K562 (cell line): ENCODE results near the gene CMIP. TPM values are rescaled to one million over a fixed set of nuclear protein-coding genes. Genes with fewer than 3 reads are reported as not detected.
A peak's percentile ranks its signal among the peaks of the same experiment; 100 is the strongest.

Experiments used
- COPS2 ChIP-seq: fragments of 450-650 bp; conservative IDR thresholded peaks from 2 replicates; pipeline ENCODE4 v1.6.1; 2016; ENCODE audit warnings: mild to moderate bottlenecking, moderate library complexity
- CTBP1 ChIP-seq: fragments of 450-650 bp; IDR thresholded peaks from 2 replicates; pipeline ENCODE4 v1.6.1; 2016; ENCODE audit warnings: borderline replicate concordance
- GABPB1 ChIP-seq: sonication (generic); formaldehyde crosslinking; IDR thresholded peaks from 2 replicates; pipeline ENCODE4 v1.8.0; 2022; ENCODE audit warnings: mild to moderate bottlenecking, missing genetic modification reagents
- HMG20A ChIP-seq: fragments of 450-650 bp; formaldehyde crosslinking; conservative IDR thresholded peaks from 2 replicates; pipeline ENCODE4 v1.4.0; 2020; ENCODE audit warnings: mild to moderate bottlenecking, mixed read lengths
- KLF10 ChIP-seq: fragments of 250-450 bp; sonication (Bioruptor Pico); IDR thresholded peaks from 2 replicates; pipeline ENCODE4 v1.6.1; 2021; ENCODE audit warnings: matching md5 sums
- SIRT6 ChIP-seq: IDR thresholded peaks from one replicate; pipeline ENCODE4 v1.6.1; 2012; ENCODE audit warnings: low read depth, mild to moderate bottlenecking, control low read depth, inconsistent platforms, low read length, moderate library complexity
- SP1 ChIP-seq: sonication (generic); formaldehyde crosslinking; IDR thresholded peaks from 2 replicates; pipeline ENCODE4 v1.8.1; 2022; ENCODE audit warnings: mild to moderate bottlenecking, missing genetic modification reagents
- TRIM28 ChIP-seq: fragments of 450-650 bp; IDR thresholded peaks from 2 replicates; pipeline ENCODE4 v1.6.1; 2017
- ZNF143 ChIP-seq: sonication (generic); formaldehyde crosslinking; IDR thresholded peaks from 2 replicates; pipeline ENCODE4 v1.9.0; 2022; ENCODE audit warnings: mild to moderate bottlenecking, missing genetic modification reagents
- ZNF253 ChIP-seq: fragments of 250-450 bp; sonication (Bioruptor Pico); conservative IDR thresholded peaks from 2 replicates; pipeline ENCODE4 v1.6.1; 2021; ENCODE audit warnings: mild to moderate bottlenecking
- polyA plus RNA-seq, 8 experiments: library from polyadenylated mRNA; depleted of rRNA in 4 of 8; stranded (reverse) in 5 of 8; unstranded in 3 of 8; fragments of >200 nt; fragmentation: Nextera tagmentation in 2 of 8; fragmentation: Illumina TruSeq in 1 of 8; extraction: Ambion mirVana in 2 of 8; extraction: Trizol in 1 of 8; gene quantifications; 2 replicates each; pipeline versions ENCODE4 v1.2.1 to v1.2.3, GENCODE V29; 2011 to 2014; ENCODE audit warnings: inconsistent platforms in 1 of 8, missing spikeins in 1 of 8
- total RNA-seq, 7 experiments: library from RNA; depleted of rRNA in 6 of 7; stranded (reverse); fragments of >200 nt in 6 of 7; fragmentation: Illumina TruSeq in 2 of 7; extraction: Trizol in 2 of 7; gene quantifications; 2 replicates each; pipeline versions ENCODE4 v1.2.1 to v1.2.3, GENCODE V29; 2011 to 2021; ENCODE audit warnings: low replicate concordance in 1 of 7
- TF ChIP-seq, protein P1 (sequence below): sonication (generic); formaldehyde crosslinking; IDR thresholded peaks from 2 replicates; pipeline ENCODE4 v1.4.0; 2020; ENCODE audit warnings: mild to moderate bottlenecking, missing genetic modification reagents
- TF ChIP-seq, protein P2 (sequence below): fragments of 450-650 bp; IDR thresholded peaks from 2 replicates; pipeline ENCODE4 v1.6.1; 2016; ENCODE audit warnings: low read depth
- TF ChIP-seq, protein P3 (sequence below): fragments of 450-650 bp; formaldehyde crosslinking; IDR thresholded peaks from 2 replicates; pipeline ENCODE4 v1.4.0; 2022; ENCODE audit warnings: missing genetic modification characterization
- TF ChIP-seq, protein P4 (sequence below), 2 experiments: fragments of 450-650 bp in 1 of 2; IDR thresholded peaks; 2 replicates each; pipeline ENCODE4 v1.6.1; 2011 to 2017; ENCODE audit warnings: low read depth in 2 of 2, antibody characterized with exemption in 1 of 2, borderline replicate concordance in 1 of 2, low read length in 1 of 2, mild to moderate bottlenecking in 1 of 2, mixed read lengths in 1 of 2; ENCODE audit not compliant: control insufficient read depth in 1 of 2

CMIP gene
- total and polyA plus RNA-seq, 9 of the 15 experiments (the other 6 are each of a cell fraction or from before 2014, with no cell fraction given): 0.94 to 82.5 (median 10.3) TPM

DNA sequence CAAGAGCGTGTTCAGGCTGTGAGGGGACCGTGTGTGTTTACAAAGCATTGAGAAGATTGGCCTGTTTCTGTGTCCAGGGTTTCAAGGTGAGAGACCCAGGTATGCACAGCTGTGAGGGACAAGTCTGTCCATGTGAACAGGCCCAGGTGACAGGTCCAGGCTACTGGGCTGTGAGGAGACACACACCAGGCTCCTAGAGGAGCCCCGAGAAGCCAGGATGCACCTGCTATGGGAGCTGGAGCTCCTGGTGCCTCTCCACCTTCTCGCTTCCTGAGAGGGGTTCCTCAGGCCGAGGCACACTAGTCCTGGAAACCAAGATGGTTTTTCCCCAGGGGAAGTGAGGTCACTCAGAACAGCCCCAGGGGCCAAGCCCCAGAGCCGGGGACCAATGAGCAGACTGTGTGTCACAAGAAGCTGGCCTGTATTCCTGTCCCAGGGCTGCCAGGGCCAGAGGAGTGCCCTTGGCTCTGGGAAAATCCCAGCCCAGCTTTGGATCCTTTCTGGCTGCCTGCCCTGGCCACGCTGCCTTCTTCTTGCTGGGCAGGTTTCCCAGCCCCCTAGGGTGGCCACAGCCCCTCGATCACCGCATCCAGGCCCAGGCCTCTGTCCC lies 181.0 kb downstream of the CMIP start (continued):
- TF ChIP-seq, protein P1, sequence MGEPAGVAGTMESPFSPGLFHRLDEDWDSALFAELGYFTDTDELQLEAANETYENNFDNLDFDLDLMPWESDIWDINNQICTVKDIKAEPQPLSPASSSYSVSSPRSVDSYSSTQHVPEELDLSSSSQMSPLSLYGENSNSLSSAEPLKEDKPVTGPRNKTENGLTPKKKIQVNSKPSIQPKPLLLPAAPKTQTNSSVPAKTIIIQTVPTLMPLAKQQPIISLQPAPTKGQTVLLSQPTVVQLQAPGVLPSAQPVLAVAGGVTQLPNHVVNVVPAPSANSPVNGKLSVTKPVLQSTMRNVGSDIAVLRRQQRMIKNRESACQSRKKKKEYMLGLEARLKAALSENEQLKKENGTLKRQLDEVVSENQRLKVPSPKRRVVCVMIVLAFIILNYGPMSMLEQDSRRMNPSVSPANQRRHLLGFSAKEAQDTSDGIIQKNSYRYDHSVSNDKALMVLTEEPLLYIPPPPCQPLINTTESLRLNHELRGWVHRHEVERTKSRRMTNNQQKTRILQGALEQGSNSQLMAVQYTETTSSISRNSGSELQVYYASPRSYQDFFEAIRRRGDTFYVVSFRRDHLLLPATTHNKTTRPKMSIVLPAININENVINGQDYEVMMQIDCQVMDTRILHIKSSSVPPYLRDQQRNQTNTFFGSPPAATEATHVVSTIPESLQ (CRISPR knock-in tag): 0 out of 2 replicates have a peak, but pooled peaks have one; percentile 50
- TF ChIP-seq, protein P2, sequence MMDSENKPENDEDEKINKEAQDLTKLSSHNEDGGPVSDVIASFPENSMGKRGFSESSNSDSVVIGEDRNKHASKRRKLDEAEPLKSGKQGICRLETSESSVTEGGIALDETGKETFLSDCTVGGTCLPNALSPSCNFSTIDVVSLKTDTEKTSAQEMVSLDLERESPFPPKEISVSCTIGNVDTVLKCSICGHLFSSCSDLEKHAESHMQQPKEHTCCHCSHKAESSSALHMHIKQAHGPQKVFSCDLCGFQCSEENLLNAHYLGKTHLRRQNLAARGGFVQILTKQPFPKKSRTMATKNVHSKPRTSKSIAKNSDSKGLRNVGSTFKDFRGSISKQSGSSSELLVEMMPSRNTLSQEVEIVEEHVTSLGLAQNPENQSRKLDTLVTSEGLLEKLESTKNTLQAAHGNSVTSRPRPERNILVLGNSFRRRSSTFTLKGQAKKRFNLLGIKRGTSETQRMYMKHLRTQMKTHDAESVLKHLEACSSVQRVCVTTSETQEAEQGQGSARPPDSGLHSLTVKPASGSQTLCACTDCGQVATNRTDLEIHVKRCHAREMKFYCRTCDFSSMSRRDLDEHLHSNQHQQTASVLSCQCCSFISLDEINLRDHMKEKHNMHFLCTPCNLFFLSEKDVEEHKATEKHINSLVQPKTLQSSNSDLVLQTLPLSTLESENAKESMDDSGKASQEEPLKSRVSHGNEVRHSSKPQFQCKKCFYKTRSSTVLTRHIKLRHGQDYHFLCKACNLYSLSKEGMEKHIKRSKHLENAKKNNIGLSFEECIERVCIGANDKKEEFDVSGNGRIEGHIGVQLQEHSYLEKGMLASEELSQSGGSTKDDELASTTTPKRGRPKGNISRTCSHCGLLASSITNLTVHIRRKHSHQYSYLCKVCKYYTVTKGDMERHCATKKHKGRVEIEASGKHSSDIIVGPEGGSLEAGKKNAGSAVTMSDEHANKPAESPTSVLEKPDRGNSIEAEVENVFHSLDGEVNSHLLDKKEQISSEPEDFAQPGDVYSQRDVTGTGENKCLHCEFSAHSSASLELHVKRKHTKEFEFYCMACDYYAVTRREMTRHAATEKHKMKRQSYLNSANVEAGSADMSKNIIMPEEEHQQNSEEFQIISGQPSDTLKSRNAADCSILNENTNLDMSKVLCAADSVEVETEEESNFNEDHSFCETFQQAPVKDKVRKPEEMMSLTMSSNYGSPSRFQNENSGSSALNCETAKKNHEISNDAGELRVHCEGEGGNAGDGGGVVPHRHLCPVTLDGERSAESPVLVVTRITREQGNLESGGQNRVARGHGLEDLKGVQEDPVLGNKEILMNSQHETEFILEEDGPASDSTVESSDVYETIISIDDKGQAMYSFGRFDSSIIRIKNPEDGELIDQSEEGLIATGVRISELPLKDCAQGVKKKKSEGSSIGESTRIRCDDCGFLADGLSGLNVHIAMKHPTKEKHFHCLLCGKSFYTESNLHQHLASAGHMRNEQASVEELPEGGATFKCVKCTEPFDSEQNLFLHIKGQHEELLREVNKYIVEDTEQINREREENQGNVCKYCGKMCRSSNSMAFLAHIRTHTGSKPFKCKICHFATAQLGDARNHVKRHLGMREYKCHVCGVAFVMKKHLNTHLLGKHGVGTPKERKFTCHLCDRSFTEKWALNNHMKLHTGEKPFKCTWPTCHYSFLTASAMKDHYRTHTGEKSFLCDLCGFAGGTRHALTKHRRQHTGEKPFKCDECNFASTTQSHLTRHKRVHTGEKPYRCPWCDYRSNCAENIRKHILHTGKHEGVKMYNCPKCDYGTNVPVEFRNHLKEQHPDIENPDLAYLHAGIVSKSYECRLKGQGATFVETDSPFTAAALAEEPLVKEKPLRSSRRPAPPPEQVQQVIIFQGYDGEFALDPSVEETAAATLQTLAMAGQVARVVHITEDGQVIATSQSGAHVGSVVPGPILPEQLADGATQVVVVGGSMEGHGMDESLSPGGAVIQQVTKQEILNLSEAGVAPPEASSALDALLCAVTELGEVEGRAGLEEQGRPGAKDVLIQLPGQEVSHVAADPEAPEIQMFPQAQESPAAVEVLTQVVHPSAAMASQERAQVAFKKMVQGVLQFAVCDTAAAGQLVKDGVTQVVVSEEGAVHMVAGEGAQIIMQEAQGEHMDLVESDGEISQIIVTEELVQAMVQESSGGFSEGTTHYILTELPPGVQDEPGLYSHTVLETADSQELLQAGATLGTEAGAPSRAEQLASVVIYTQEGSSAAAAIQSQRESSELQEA: no peak
- TF ChIP-seq GABPB1 (CRISPR knock-in tag) (0 out of 2 replicates have a peak, but pooled peaks have one; percentile 33), SIRT6 (no peak), TRIM28 (no peak), ZNF253 (CRISPR knock-in tag) (no peak), CTBP1 (no peak), ZNF143 (CRISPR knock-in tag) (no peak), COPS2 (no peak), SP1 (CRISPR knock-in tag) (no peak), KLF10 (no peak), HMG20A (CRISPR knock-in tag) (no peak)
- TF ChIP-seq, protein P3, sequence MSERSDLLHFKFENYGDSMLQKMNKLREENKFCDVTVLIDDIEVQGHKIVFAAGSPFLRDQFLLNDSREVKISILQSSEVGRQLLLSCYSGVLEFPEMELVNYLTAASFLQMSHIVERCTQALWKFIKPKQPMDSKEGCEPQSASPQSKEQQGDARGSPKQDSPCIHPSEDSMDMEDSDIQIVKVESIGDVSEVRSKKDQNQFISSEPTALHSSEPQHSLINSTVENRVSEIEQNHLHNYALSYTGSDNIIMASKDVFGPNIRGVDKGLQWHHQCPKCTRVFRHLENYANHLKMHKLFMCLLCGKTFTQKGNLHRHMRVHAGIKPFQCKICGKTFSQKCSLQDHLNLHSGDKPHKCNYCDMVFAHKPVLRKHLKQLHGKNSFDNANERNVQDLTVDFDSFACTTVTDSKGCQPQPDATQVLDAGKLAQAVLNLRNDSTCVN (CRISPR knock-in tag): no peak
- TF ChIP-seq, protein P4, sequence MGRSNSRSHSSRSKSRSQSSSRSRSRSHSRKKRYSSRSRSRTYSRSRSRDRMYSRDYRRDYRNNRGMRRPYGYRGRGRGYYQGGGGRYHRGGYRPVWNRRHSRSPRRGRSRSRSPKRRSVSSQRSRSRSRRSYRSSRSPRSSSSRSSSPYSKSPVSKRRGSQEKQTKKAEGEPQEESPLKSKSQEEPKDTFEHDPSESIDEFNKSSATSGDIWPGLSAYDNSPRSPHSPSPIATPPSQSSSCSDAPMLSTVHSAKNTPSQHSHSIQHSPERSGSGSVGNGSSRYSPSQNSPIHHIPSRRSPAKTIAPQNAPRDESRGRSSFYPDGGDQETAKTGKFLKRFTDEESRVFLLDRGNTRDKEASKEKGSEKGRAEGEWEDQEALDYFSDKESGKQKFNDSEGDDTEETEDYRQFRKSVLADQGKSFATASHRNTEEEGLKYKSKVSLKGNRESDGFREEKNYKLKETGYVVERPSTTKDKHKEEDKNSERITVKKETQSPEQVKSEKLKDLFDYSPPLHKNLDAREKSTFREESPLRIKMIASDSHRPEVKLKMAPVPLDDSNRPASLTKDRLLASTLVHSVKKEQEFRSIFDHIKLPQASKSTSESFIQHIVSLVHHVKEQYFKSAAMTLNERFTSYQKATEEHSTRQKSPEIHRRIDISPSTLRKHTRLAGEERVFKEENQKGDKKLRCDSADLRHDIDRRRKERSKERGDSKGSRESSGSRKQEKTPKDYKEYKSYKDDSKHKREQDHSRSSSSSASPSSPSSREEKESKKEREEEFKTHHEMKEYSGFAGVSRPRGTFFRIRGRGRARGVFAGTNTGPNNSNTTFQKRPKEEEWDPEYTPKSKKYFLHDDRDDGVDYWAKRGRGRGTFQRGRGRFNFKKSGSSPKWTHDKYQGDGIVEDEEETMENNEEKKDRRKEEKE (IDR thresholded peaks at IDR 0.05; ENCODE audit: borderline replicate concordance in 1 of 2, control insufficient read depth in 1 of 2, low read depth in 2 of 2, low read length in 1 of 2): no peak
